GM12878 (cell line): ENCODE results near the gene UST. TPM values are rescaled to one million over a fixed set of nuclear protein-coding genes. Genes with fewer than 3 reads are reported as not detected.

ENCODE experiments used
- ATAC-seq: fragments of 200-7000 bp; cut with Tn5 transposase; 3 replicates; pipeline ENCODE4 v1.9.1; 2020; ENCODE audit warnings: mild to moderate bottlenecking, moderate library complexity
- BruUV-seq: library from RNA; stranded (reverse); fragments of 400-500 nt; replicated peaks from 2 replicates; lab custom pipeline; 2021; lab: Mats Ljungman, UMichigan
- CTCF ChIA-PET: fragments of 300-600 bp; sonication (Branson Sonifier 250); formaldehyde crosslinking; extraction: SDS; loops from one replicate; lab custom pipeline; 2021; ENCODE audit warnings: inconsistent platforms; lab: Yijun Ruan, JAX
- POLR2A ChIA-PET: fragments of 350-600 bp; formaldehyde crosslinking; extraction: SDS; loops from one replicate; lab custom pipeline; 2021; ENCODE audit warnings: inconsistent platforms; lab: Charles Lee
- RAD21 ChIA-PET: fragments of 300-600 bp; sonication (Branson Sonifier 250); formaldehyde crosslinking; loops from one replicate; lab custom pipeline; 2023; ENCODE audit warnings: antibody characterized with exemption; ENCODE audit not compliant: unreplicated experiment; lab: Charles Lee
- SMC1A ChIA-PET: fragments of 300-600 bp; sonication (Branson Sonifier 250); formaldehyde crosslinking; loops from one replicate; lab custom pipeline; 2023; ENCODE audit not compliant: unreplicated experiment, uncharacterized antibody; lab: Charles Lee
- DNase-seq: peaks from one replicate; pipeline ENCODE4 v3.0.0-alpha.2; 2011; ENCODE audit warnings: low read depth, low spot score
- FAIRE-seq: peaks from 3 replicates; lab custom pipeline; 2011; peaks lifted over from hg19 to GRCh38; lab: Jason Lieb, UNC
- H2AFZ ChIP-seq: 2 replicates; pipeline ENCODE4 v1.6.0; 2011; ENCODE audit warnings: low read depth, low read length, control low read depth; ENCODE audit not compliant: control insufficient read depth
- H3K27ac ChIP-seq: 2 replicates; pipeline ENCODE4 v1.5.1; 2011; ENCODE audit warnings: control low read depth; ENCODE audit not compliant: control insufficient read depth, insufficient read depth
- H3K27me3 ChIP-seq, 2 experiments: replicated peaks in 1 of 2; 2 replicates each; pipeline versions ENCODE4 v1.6.0 to v1.6.1; 2011; ENCODE audit warnings: low read length in 1 of 2; ENCODE audit not compliant: control insufficient read depth in 2 of 2, insufficient read depth in 2 of 2
- H3K36me3 ChIP-seq, 2 experiments: 2 replicates each; pipeline ENCODE4 v1.5.1; 2011; ENCODE audit warnings: low read length in 1 of 2; ENCODE audit not compliant: control insufficient read depth in 2 of 2, insufficient read depth in 2 of 2
- H3K4me1 ChIP-seq: 2 replicates; pipeline ENCODE4 v1.6.1; 2011; ENCODE audit warnings: mild to moderate bottlenecking, low read length, moderate library complexity, mixed read lengths; ENCODE audit not compliant: control insufficient read depth, insufficient read depth
- H3K4me2 ChIP-seq: 2 replicates; pipeline ENCODE4 v1.6.0; 2011; ENCODE audit warnings: control low read depth; ENCODE audit not compliant: control insufficient read depth, insufficient read depth
- H3K4me3 ChIP-seq: fragments of 200-600 bp; sonication (generic); 2 replicates; pipeline ENCODE4 v1.5.1; 2016
- H3K79me2 ChIP-seq: 2 replicates; pipeline ENCODE4 v1.6.0; 2011; ENCODE audit warnings: low read length; ENCODE audit not compliant: control insufficient read depth, insufficient read depth
- H3K9ac ChIP-seq: 2 replicates; pipeline ENCODE4 v1.8.0; 2011; ENCODE audit warnings: low read length, control low read depth, mixed read lengths; ENCODE audit not compliant: control insufficient read depth, insufficient read depth
- H3K9me3 ChIP-seq: replicated peaks from 3 replicates; pipeline ENCODE4 v1.5.1; 2011; ENCODE audit warnings: mild to moderate bottlenecking, low read length; ENCODE audit not compliant: control insufficient read depth, insufficient read depth
- H4K20me1 ChIP-seq: 2 replicates; pipeline ENCODE4 v1.6.0; 2011; ENCODE audit not compliant: control insufficient read depth, insufficient read depth
- BRCA1 ChIP-seq: IDR thresholded peaks from 2 replicates; pipeline ENCODE4 v1.6.1; 2011; ENCODE audit warnings: low read depth, low read length, improper control_type of control experiment
- FOXM1 ChIP-seq: IDR thresholded peaks from 2 replicates; pipeline ENCODE4 v1.6.1; 2012; ENCODE audit warnings: low read depth, mild to moderate bottlenecking, inconsistent platforms, low read length, moderate library complexity
- NFYA ChIP-seq: IDR thresholded peaks from 2 replicates; pipeline ENCODE4 v1.6.1; 2011; ENCODE audit warnings: low read depth, mild to moderate bottlenecking, low read length, improper control_type of control experiment, borderline replicate concordance
- SMAD1 ChIP-seq: fragments of 450-650 bp; IDR thresholded peaks from 2 replicates; pipeline ENCODE4 v1.6.1; 2018; ENCODE audit warnings: mild to moderate bottlenecking, low read depth; ENCODE audit not compliant: partially characterized antibody
- SRF ChIP-seq, 2 experiments: IDR thresholded peaks; 2 replicates each; pipeline ENCODE4 v1.6.1; 2011; ENCODE audit warnings: low read depth in 2 of 2, low read length in 2 of 2, mild to moderate bottlenecking in 1 of 2, moderate library complexity in 1 of 2
- WGBS: methylation state at CpG from one replicate; pipeline ENCODE4 v1.1.6; 2016; ENCODE audit warnings: low lambda C conversion rate; ENCODE audit not compliant: insufficient replicate concordance, insufficient coverage; ENCODE audit errors: missing lambda C conversion rate; 5-methylcytosine and 5-hydroxymethylcytosine counted together
- in situ Hi-C: fragments of 300-500 bp; cut with MboI; formaldehyde crosslinking; loops from 9 replicates; pipeline ENCODE4 v1.14.3; 2018; ENCODE audit warnings: mixed read lengths
- intact Hi-C: fragments of 100-400 bp; cut with micrococcal nuclease; formaldehyde crosslinking; loops from one replicate; pipeline ENCODE4 v1.14.2; 2022; ENCODE audit not compliant: unreplicated experiment
- polyA plus RNA-seq, 11 experiments: library from polyadenylated mRNA; depleted of rRNA in 4 of 11; unstranded in 6 of 11; stranded (reverse) in 5 of 11; fragments of >200 nt; fragmentation: Nextera tagmentation in 4 of 11; fragmentation: Illumina TruSeq in 1 of 11; extraction: Ambion mirVana in 4 of 11; extraction: Trizol in 1 of 11; gene quantifications; 1 replicate in 1 of 11; 2 replicates in 10 of 11; pipeline versions ENCODE4 v1.2.1 to v1.2.3, GENCODE V29; 2011 to 2016; ENCODE audit warnings: inconsistent platforms in 2 of 11, missing spikeins in 2 of 11, low read depth in 1 of 11
- total RNA-seq, 4 experiments: library from RNA; depleted of rRNA in 3 of 4; stranded (reverse); fragments of >200 nt in 3 of 4; fragmentation: Illumina TruSeq in 1 of 4; extraction: Trizol in 1 of 4; gene quantifications; 2 replicates each; pipeline versions ENCODE4 v1.2.1 to v1.2.3, GENCODE V29; 2013 to 2021
- TF ChIP-seq, protein P1 (sequence below): fragments of 150-350 bp; IDR thresholded peaks from 2 replicates; pipeline ENCODE4 v1.6.1; 2014; ENCODE audit warnings: mild to moderate bottlenecking, low read depth, low read length
- TF ChIP-seq, protein P2 (sequence below): fragments of 450-650 bp; IDR thresholded peaks from 2 replicates; pipeline ENCODE4 v1.6.1; 2016; ENCODE audit warnings: mild to moderate bottlenecking

UST gene
- total and polyA plus RNA-seq, 10 of the 15 experiments (the other 5 are each of a cell fraction or from before 2014, with no cell fraction given) = 0.74 to 43.3 (median 2.2) TPM

DNA sequence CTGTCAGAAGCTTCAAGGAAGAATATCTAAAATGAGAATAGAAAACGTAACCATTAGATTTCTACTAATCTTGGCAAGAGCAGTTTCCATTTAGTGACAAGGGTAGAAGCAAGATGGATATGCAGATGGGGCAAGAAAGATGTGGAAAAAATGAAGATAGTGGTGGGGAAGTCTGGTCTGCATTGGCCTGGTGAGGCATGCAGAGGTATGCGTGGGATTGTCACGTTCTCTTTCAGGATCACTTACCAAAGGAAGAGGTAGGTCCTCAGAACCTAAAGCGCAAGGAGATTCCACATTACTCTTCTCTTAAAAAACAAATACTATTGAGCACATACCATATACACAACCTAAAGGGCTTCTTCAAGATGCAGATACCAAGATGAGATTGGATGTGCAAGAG, 238.7 kb downstream of the UST start:
- FAIRE-seq = no peak
- Histone ChIP-seq H3K4me3 (no peak overlapping the region), H3K9ac (no peak overlapping the region), H3K4me2 (no peak overlapping the region), H4K20me1 (no peaks in the 10 kb centered on the region), H3K79me2 (no peaks in the 10 kb centered on the region), H3K36me3 (no peaks in the 10 kb centered on the region), H3K4me1 (no peaks in the 10 kb centered on the region), H3K27ac (no peak overlapping the region), H2AFZ (no peak overlapping the region), H3K9me3 (no peaks in the 10 kb centered on the region), H3K27me3 (no peaks in the 10 kb centered on the region)
- TF ChIP-seq BRCA1 (no peak), FOXM1 (no peak), SRF (IDR thresholded peaks at IDR 0.05; ENCODE audit: low read depth in 2 of 2, low read length in 2 of 2) (no peak), SMAD1 (no peak), NFYA (no peak)
- TF ChIP-seq, protein P1, sequence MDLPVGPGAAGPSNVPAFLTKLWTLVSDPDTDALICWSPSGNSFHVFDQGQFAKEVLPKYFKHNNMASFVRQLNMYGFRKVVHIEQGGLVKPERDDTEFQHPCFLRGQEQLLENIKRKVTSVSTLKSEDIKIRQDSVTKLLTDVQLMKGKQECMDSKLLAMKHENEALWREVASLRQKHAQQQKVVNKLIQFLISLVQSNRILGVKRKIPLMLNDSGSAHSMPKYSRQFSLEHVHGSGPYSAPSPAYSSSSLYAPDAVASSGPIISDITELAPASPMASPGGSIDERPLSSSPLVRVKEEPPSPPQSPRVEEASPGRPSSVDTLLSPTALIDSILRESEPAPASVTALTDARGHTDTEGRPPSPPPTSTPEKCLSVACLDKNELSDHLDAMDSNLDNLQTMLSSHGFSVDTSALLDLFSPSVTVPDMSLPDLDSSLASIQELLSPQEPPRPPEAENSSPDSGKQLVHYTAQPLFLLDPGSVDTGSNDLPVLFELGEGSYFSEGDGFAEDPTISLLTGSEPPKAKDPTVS = no peak
- TF ChIP-seq, protein P2, sequence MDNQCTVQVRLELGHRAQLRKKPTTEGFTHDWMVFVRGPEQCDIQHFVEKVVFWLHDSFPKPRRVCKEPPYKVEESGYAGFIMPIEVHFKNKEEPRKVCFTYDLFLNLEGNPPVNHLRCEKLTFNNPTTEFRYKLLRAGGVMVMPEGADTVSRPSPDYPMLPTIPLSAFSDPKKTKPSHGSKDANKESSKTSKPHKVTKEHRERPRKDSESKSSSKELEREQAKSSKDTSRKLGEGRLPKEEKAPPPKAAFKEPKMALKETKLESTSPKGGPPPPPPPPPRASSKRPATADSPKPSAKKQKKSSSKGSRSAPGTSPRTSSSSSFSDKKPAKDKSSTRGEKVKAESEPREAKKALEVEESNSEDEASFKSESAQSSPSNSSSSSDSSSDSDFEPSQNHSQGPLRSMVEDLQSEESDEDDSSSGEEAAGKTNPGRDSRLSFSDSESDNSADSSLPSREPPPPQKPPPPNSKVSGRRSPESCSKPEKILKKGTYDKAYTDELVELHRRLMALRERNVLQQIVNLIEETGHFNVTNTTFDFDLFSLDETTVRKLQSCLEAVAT = no peak
- no peak for ATAC-seq
- in situ Hi-C loops (no loop called here), intact Hi-C loops (no loop called here)
- ChIA-PET POLR2A (no interaction called here), SMC1A (no interaction called here), RAD21 (no interaction called here), CTCF (no interaction called here)
- no TSS peak for BruUV-seq
- 78% methylated on average over 4 of the region's 4 CpGs for WGBS
- DNase-seq = no peak
